Activated naive CD8-positive, alpha-beta T cell (primary cell): Measurements from ENCODE around the gene RSAD1.

ENCODE experiments used
- H3K27ac Mint-ChIP-seq: one replicate; pipeline ENCODE4 v1.8.0; 2021; ENCODE audit warnings: mixed read lengths
- H3K27me3 Mint-ChIP-seq: one replicate; pipeline ENCODE4 v1.8.0; 2021; ENCODE audit warnings: mixed read lengths
- H3K36me3 Mint-ChIP-seq: one replicate; pipeline ENCODE4 v1.8.0; 2021; ENCODE audit warnings: mixed read lengths
- H3K4me1 Mint-ChIP-seq: one replicate; pipeline ENCODE4 v1.8.0; 2021; ENCODE audit warnings: low read depth, mixed read lengths
- H3K4me3 Mint-ChIP-seq: one replicate; pipeline ENCODE4 v1.8.0; 2021; ENCODE audit warnings: mild to moderate bottlenecking, mixed read lengths
- H3K9me3 Mint-ChIP-seq: one replicate; pipeline ENCODE4 v1.8.0; 2021; ENCODE audit warnings: low read depth, mixed read lengths

The RSAD1 gene

DNA sequence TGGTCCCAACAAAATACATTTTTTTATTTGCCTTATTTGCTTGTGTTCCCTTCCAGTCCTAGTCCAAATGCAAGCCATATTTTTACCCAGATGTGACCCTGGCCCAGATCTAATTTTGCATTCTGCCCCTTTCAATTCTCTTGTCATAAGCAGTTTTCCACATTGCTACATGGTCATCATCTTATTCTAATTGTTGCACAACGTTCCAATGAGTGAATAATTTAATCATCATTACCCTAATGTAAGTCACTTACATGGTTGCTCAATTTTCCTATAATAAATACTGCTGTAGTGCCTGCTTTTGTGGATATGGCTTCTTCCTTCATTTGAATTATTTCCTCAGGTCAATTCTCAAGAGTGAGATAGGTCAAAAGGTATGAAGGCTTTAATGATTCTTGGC, 12.8 kb downstream of the RSAD1 start:
- Mint-ChIP-seq H3K27me3 (no peaks in the 10 kb centered on the region), H3K27ac (no peak overlapping the region), H3K36me3 (peaks cover 2% of the 10 kb centered on the region)

GRCh38 chr17:50492214-50492613, 13.6 kb downstream of the RSAD1 start:
- Mint-ChIP-seq H3K27ac (no peak overlapping the region), H3K9me3 (no peaks in the 10 kb centered on the region), H3K4me3 (no peak overlapping the region), H3K27me3 (no peaks in the 10 kb centered on the region), H3K4me1 (peaks cover 2% of the 10 kb centered on the region), H3K36me3 (peaks cover 2% of the 10 kb centered on the region)

More for the DNA sequence above, 12.8 kb downstream of the RSAD1 start:
- H3K4me1 Mint-ChIP-seq, result peaks cover 2% of the 10 kb centered on the region
- no peak overlapping the region for H3K4me3 Mint-ChIP-seq
- no peaks in the 10 kb centered on the region for H3K9me3 Mint-ChIP-seq

- Mint-ChIP-seq H3K27ac (no peak overlapping the region), H3K9me3 (no peaks in the 10 kb centered on the region), H3K27me3 (no peaks in the 10 kb centered on the region), H3K4me3 (no peak overlapping the region), H3K4me1 (no peaks in the 10 kb centered on the region), H3K36me3 (peaks cover 2% of the 10 kb centered on the region)
Measured at GRCh38 chr17:50493744-50494143, 15.1 kb downstream of the RSAD1 start.

DNA sequence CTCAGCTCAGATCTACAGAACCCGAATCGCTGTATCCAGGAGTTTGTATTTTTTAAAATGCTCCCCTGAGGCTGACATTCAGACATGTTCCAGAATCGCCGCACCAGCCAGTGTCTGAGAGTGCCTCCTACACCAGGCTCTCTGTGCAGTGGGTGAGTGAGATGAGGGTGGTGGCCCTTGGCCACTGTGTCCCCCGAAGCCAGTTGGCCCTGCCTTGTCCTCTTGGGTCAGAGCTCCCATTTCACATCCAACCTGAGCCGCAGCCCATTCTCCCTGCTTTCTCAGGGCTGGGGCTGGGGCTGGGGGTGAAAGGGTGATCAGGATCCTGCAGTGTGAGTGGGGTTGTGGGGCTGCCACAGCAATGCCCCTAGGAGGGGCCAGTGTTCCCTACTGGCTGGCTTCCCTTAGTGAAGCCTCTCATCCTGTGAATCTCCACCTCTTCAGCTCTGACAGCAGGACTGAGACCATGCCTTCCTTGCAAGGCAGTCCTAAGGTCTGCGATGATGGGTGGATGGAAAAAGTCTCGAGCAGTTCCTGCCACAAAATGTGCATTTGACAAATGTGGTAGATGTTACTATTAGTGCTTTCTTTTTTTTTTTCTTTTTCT, 16.7 kb downstream of the RSAD1 start:
- H3K9me3 Mint-ChIP-seq, result no peaks in the 10 kb centered on the region
- H3K4me1 Mint-ChIP-seq, result no peaks in the 10 kb centered on the region
- H3K4me3 Mint-ChIP-seq, result no peak overlapping the region
- H3K36me3 Mint-ChIP-seq, result peaks cover 2% of the 10 kb centered on the region
- H3K27ac Mint-ChIP-seq, result no peak overlapping the region
- no peaks in the 10 kb centered on the region for H3K27me3 Mint-ChIP-seq

GRCh38 chr17:50495918-50496317, 17.3 kb downstream of the RSAD1 start:
- Mint-ChIP-seq H3K9me3 (no peaks in the 10 kb centered on the region), H3K27ac (no peak overlapping the region), H3K36me3 (peaks cover 2% of the 10 kb centered on the region), H3K4me3 (no peak overlapping the region), H3K27me3 (no peaks in the 10 kb centered on the region), H3K4me1 (no peaks in the 10 kb centered on the region)

DNA sequence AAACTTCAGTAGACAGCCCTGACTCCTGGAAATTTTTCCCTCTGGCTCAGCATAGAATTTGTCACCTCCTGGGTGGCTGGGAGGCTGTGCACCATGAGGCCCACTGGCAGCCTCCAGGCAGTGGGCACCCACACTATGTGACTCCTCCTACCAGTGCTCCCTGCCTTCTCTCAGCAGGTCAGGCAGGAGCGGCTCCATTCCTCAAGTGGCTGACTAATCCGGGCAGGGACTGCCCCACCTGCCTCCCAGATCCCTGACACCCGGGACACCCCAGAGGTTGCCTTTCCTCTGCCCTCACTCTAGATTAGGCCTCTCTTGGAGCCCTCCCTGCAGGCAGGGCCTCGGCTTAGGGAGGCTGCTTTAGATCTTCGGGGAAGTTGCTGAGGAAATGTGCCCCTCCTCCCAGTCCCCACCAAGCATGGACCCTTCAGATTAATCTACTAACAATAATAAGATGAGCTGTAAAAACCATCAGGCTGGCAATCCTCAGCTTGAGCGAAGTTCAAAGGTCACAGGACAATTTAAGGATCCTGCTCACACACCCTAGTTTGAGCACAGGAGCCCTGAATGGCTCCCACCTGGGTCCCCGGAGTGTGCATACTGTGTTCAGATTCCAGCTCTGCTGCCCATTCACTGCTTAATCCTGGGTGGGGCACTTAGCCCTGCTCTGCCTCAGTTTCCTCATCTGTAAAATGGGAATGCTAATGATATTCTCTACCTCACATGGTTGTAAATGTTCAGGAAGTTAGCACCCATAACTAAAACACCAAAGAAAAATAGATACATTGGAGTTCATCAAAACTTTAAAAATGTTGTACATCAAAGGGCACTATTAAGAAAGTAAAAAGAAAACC, 19.6 kb downstream of the RSAD1 start:
- H3K4me3 Mint-ChIP-seq, result no peak overlapping the region
- no peaks in the 10 kb centered on the region for H3K27me3 Mint-ChIP-seq
- H3K9me3 Mint-ChIP-seq, result no peaks in the 10 kb centered on the region
- H3K27ac Mint-ChIP-seq, result no peak overlapping the region
- no peaks in the 10 kb centered on the region for H3K4me1 Mint-ChIP-seq
- no peaks in the 10 kb centered on the region for H3K36me3 Mint-ChIP-seq

DNA sequence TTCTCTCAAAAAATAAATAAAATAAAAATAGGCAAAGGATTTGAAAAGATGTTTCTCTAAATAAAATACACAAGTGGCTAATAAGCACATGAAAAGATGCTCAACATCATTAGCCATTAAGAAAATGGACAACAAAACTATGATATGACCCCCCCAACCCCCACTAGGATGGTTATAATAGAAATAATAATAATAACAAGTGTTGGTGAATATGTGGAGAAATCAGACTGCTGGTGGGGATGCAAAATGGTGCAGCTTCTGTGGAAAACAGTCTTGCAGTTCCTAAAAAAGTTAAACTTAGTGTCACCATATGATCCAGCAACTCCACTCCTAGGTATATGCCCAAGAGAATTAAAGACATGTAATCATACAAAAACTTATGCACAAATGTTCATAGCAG, 20.6 kb downstream of the RSAD1 start:
- Mint-ChIP-seq H3K4me3 (no peak overlapping the region), H3K27ac (no peak overlapping the region), H3K36me3 (no peaks in the 10 kb centered on the region), H3K9me3 (no peaks in the 10 kb centered on the region), H3K4me1 (peaks cover 7% of the 10 kb centered on the region), H3K27me3 (no peaks in the 10 kb centered on the region)

GRCh38 chr17:50499721-50500120, 21.1 kb downstream of the RSAD1 start:
- no peaks in the 10 kb centered on the region for H3K27me3 Mint-ChIP-seq
- H3K36me3 Mint-ChIP-seq, result no peaks in the 10 kb centered on the region
- H3K4me3 Mint-ChIP-seq, result no peak overlapping the region
- peaks cover 11% of the 10 kb centered on the region for H3K4me1 Mint-ChIP-seq
- no peak overlapping the region for H3K27ac Mint-ChIP-seq
- no peaks in the 10 kb centered on the region for H3K9me3 Mint-ChIP-seq

DNA sequence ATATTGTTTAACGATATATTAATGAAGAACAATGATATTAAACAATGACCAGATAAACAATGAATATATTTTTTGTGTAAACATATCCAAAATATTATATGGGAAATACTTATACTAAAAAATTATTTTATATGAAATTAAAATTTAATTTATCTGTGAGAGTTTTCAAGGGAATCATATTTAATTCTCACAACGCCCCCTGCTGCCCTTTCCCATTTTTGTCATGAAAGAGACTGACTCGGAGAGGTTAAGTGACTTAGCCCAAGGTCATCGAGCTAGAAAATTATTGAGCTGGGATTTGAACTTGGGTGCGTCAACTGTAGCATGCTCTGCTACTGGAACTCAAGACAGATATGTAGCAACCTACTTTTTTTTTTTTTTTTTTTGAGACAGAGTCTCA, 22.4 kb downstream of the RSAD1 start:
- H3K4me3 Mint-ChIP-seq, result no peak overlapping the region
- H3K27me3 Mint-ChIP-seq, result no peaks in the 10 kb centered on the region
- no peaks in the 10 kb centered on the region for H3K9me3 Mint-ChIP-seq
- no peaks in the 10 kb centered on the region for H3K36me3 Mint-ChIP-seq
- peaks cover 24% of the 10 kb centered on the region for H3K4me1 Mint-ChIP-seq
- H3K27ac Mint-ChIP-seq, result no peak overlapping the region

- Mint-ChIP-seq H3K4me3 (no peak overlapping the region), H3K9me3 (no peaks in the 10 kb centered on the region), H3K27me3 (no peaks in the 10 kb centered on the region), H3K4me1 (peaks cover 24% of the 10 kb centered on the region), H3K27ac (no peak overlapping the region), H3K36me3 (no peaks in the 10 kb centered on the region)
Measured at GRCh38 chr17:50502301-50502990, 23.8 kb downstream of the RSAD1 start.

DNA sequence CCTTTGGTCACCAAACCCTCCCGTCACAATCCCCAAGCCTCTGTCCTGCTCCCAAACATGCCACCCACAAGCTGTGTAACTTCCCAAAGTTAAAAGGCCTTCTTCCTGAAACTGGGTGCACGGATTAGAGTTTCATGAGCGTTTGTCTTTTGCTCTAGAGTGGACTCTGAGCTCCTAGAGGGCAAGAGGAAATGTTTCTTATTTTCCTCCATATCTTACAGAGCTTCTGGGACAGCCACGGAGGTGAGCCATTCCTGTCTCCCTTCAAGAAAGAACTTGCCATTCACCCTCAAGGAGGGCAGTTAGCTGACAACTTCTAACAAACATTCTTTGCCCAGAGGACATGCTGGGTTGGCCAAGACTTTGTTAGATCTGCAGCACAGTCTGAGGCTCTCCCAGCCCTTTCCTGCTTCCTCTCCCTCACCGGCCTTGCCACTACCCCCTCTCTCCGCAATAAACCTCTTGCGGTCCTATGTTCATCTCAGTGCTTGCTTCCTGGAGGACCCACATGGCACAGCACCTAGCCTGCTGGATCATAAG, 27.0 kb downstream of the RSAD1 start:
- Mint-ChIP-seq H3K27me3 (no peaks in the 10 kb centered on the region), H3K27ac (peak overlapping the region; percentile 46)

GRCh38 chr17:50506298-50506697, 27.6 kb downstream of the RSAD1 start:
- no peak overlapping the region for H3K4me3 Mint-ChIP-seq
- no peaks in the 10 kb centered on the region for H3K36me3 Mint-ChIP-seq
- no peaks in the 10 kb centered on the region for H3K27me3 Mint-ChIP-seq
- H3K9me3 Mint-ChIP-seq, result no peaks in the 10 kb centered on the region
- H3K27ac Mint-ChIP-seq, result peak overlapping the region; percentile 28
- peaks cover 47% of the 10 kb centered on the region for H3K4me1 Mint-ChIP-seq

More for the DNA sequence above, 27.0 kb downstream of the RSAD1 start:
- Mint-ChIP-seq H3K36me3 (no peaks in the 10 kb centered on the region), H3K4me1 (peaks cover 41% of the 10 kb centered on the region), H3K9me3 (no peaks in the 10 kb centered on the region), H3K4me3 (no peak overlapping the region)

DNA sequence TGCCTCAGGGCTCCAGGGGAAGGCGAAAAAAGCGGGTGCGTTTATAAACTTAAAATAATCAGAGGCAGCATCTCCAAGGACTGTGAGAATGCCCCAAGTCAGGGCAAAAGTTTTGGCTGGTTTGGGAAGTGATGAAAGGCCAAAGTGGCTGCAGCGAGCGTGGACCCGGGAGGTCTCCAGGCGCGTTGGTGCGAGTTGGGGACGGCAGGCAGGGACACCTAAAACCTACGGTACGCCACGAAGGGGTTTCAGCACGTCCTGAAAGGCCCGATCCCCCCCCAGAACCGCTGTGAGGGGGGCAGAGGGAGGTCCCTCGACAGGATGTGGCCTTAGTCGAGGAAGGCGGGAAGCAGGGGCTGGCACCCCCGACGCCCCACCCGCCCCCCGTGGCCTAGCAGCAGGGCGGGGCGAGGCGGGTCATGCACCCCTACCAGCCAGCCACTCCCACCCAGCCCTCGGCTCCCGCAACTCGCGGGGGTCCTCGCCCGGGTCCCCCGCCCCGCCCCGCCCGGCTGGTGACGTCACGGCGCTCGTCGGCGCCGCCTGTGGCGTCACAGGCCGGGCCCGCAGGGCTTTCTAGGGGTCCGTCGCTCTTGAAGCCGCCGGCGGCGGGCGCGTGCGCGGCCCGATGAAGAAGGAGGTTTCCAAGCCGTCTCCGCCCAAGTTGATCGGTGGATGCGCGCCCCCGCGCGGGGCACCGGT, 29.4 kb downstream of the RSAD1 start, which contains the start of gene MYCBPAP:
Gene MYCBPAP (plus strand): TSS at position 569 of the 702 bp plus-strand sequence. CDS start 236 bp downstream, outside the sequence.
- H3K4me3 Mint-ChIP-seq, result peak within 1 kb of the TSS; percentile 95
- H3K9me3 Mint-ChIP-seq, result no peaks in the 10 kb centered on the region
- no peaks in the 10 kb centered on the region for H3K36me3 Mint-ChIP-seq
- H3K4me1 Mint-ChIP-seq, result peaks cover 54% of the 10 kb centered on the region
- no peaks in the 10 kb centered on the region for H3K27me3 Mint-ChIP-seq
- H3K27ac Mint-ChIP-seq, result peak within 1 kb of the TSS; percentile 91

- Mint-ChIP-seq H3K4me3 (peak overlapping the region; percentile 95), H3K27ac (peak overlapping the region; percentile 91), H3K4me1 (peaks cover 50% of the 10 kb centered on the region), H3K9me3 (no peaks in the 10 kb centered on the region), H3K36me3 (no peaks in the 10 kb centered on the region), H3K27me3 (no peaks in the 10 kb centered on the region)
Measured at GRCh38 chr17:50508573-50509460, 30.2 kb downstream of the RSAD1 start.
